Neutrophil (primary cell): Measurements from ENCODE around the gene DSCAML1.

ENCODE experiments used
- H3K27ac ChIP-seq: fragments of 200-600 bp; sonication (generic); 2 replicates; pipeline ENCODE4 v1.5.1; 2016; ENCODE audit warnings: mild to moderate bottlenecking, moderate library complexity
- H3K27me3 ChIP-seq: fragments of 200-600 bp; sonication (generic); 2 replicates; pipeline ENCODE4 v1.6.0; 2016; ENCODE audit warnings: mild to moderate bottlenecking
- H3K36me3 ChIP-seq: fragments of 200-600 bp; sonication (generic); 2 replicates; pipeline ENCODE4 v1.5.1; 2017
- H3K4me1 ChIP-seq, 2 experiments: fragments of 200-600 bp in 1 of 2; sonication (generic) in 1 of 2; 1 replicate in 1 of 2; 2 replicates in 1 of 2; pipeline versions ENCODE4 v1.5.1 to v1.6.1; 2013 to 2016; ENCODE audit warnings: low read depth in 1 of 2, low read length in 1 of 2, mild to moderate bottlenecking in 1 of 2, moderate library complexity in 1 of 2; ENCODE audit not compliant: control insufficient read depth in 1 of 2, insufficient read depth in 1 of 2
- H3K4me3 ChIP-seq, 2 experiments: fragments of 200-600 bp in 1 of 2; sonication (generic) in 1 of 2; 1 replicate in 1 of 2; 2 replicates in 1 of 2; pipeline ENCODE4 v1.5.1; 2013 to 2016; ENCODE audit warnings: low read depth in 1 of 2, low read length in 1 of 2, mild to moderate bottlenecking in 1 of 2, moderate library complexity in 1 of 2
- H3K9me3 ChIP-seq: fragments of 200-600 bp; sonication (generic); 2 replicates; pipeline ENCODE4 v1.5.1; 2016
- CTCF ChIP-seq: fragments of 200-600 bp; sonication (generic); IDR thresholded peaks from 2 replicates; pipeline ENCODE4 v1.5.1; 2016; ENCODE audit warnings: antibody characterized with exemption

The DSCAML1 gene

DNA sequence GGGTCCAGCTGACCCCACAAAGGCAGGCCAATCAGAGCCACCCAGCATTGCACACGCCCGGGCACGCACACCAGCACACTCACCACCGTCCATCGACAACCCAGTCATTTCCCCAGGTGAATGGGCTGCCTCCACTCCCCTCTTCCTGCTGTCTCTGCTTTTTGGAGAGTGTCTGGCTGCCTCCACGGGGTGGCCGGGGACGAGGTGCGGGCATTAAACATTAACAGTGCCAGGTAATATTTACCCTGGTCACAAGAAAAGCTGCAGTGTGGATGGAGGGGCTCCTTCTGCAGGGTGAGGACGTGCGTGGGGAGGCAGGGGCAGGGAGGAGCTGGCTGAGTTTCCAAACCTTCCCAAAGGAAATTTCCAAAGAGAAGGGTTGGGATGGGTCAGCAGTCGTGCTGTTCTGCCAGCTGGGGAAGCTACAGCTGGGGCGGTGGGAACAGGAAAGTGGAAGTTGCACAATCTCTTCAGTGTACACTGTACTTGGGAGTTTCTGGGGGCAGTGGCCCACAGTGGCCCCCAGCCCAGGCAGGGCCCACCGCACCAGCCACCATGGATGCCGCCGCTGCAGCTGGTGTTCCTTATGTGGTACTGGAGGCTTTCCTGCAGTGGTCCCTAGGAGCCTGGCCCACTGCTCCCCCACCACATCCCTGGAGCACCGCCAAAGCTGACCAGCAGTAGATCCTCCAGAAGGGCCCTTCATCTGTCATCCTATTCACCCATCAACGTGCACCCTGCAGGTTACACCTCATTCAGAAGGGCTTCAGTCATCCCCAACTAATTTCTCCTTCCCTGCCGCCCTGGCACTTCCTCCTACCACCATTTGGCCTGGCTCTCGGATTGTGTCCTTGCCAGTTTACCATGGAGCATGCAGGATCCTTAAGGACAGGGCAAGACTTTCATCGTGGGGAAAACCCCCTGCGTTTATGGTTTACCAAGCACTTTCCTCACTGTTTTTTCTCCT lies 27.8 kb upstream of the DSCAML1 start, which contains the start of gene FXYD2:
Gene FXYD2 (minus strand): TSS at position 174 of the 967 bp plus-strand sequence. CDS start 66 bp downstream, at position 108.
- TF ChIP-seq CTCF = no peak
- peaks cover 22 to 24% of the 10 kb centered on the region in 2 experiments for H3K4me1 ChIP-seq
- H3K4me3 ChIP-seq = no peak within 1 kb of the TSS
- H3K27ac ChIP-seq = no peak within 1 kb of the TSS
- peaks cover 7% of the 10 kb centered on the region for H3K27me3 ChIP-seq
- H3K9me3 ChIP-seq = no peaks in the 10 kb centered on the region
- no peaks in the 10 kb centered on the region for H3K36me3 ChIP-seq

DNA sequence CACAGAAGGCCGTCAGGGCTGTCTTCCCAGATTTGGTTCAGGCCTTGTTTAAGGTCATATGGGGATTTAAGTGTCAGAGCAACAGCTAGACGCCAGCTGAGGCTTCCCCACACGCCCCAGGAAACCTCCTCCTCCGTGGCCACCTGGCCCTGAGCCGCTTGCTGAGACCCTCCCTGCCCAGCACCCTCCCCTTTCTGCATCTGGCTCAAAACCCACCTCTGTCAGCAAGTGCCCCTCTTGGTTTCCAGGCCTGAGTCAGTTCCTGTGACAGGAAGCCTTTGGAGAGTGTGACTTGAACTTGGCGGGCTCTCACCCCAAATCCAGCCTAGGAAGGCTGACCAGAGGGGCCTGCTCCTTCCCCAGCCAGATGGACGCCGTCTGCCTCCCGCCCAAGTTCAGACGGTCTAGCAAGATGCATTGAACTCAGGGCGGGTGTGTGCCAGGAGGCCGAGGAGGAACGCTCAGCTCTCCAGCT lies 27.0 kb upstream of the DSCAML1 start:
- no peak overlapping the region for H3K4me3 ChIP-seq
- TF ChIP-seq CTCF = no peak

GRCh38 chr11:117823294-117823945 lies 26.4 kb upstream of the DSCAML1 start:
- TF ChIP-seq CTCF = no peak
- Histone ChIP-seq H3K9me3 (no peaks in the 10 kb centered on the region), H3K36me3 (no peaks in the 10 kb centered on the region), H3K4me3 (no peak overlapping the region), H3K27ac (no peak overlapping the region), H3K27me3 (peaks cover 7% of the 10 kb centered on the region), H3K4me1 (peaks cover 22 to 24% of the 10 kb centered on the region in 2 experiments)

More for the DNA sequence above, 27.0 kb upstream of the DSCAML1 start:
- peaks cover 22 to 24% of the 10 kb centered on the region in 2 experiments for H3K4me1 ChIP-seq
- peaks cover 7% of the 10 kb centered on the region for H3K27me3 ChIP-seq
- no peaks in the 10 kb centered on the region for H3K9me3 ChIP-seq
- no peaks in the 10 kb centered on the region for H3K36me3 ChIP-seq
- no peak overlapping the region for H3K27ac ChIP-seq

DNA sequence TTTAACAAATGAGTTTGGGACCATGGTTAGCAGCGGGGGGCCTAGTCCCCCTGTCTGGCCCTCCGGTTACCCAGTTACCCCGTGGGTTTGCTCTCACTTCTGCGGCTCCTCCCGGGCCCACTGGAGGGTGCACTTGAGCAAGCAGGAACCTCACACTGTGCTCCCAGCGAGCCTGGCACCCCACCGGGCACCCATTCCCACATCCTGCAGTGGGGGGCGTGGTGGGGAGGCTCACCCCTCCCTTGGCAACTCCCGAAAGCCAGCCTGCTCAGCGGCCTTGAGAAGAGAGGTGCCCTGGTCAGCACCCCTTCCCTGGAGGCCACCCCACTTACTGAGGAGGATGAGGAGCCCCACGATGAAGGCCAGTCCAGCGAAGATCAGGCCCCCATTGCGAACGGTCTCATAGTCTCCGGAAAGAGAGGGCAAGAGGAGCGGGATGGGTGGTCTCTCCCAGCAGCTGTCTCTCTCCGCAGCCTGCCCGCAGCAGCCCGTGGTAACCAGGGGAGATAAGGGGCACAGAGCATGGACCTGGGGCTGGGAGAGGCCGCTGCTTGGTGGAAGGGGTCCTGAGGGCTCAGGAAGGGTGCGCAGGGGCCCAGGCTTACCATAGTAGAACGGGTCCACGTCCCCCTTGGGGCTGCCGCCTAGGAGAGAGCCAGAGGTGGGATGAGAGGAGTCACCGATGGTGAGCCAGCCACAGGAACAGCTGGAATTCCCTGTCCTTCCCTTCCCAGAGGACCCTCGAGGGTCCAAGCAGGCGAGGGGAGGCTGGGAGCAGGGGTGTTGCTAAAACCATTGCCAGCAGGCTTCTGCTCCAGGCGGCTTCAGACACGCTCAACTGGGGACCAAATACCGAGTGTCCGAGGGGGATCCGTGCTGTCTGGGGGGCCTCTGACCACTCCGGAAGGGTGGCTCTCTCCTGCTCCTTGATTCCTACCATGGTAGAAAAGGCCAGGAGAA lies 25.3 kb upstream of the DSCAML1 start:
- no peaks in the 10 kb centered on the region for H3K9me3 ChIP-seq
- peaks cover 24 to 28% of the 10 kb centered on the region in 2 experiments for H3K4me1 ChIP-seq
- H3K4me3 ChIP-seq = no peak overlapping the region
- H3K27ac ChIP-seq = no peak overlapping the region
- peaks cover 7% of the 10 kb centered on the region for H3K27me3 ChIP-seq
- no peaks in the 10 kb centered on the region for H3K36me3 ChIP-seq
- no peak for TF ChIP-seq CTCF

DNA sequence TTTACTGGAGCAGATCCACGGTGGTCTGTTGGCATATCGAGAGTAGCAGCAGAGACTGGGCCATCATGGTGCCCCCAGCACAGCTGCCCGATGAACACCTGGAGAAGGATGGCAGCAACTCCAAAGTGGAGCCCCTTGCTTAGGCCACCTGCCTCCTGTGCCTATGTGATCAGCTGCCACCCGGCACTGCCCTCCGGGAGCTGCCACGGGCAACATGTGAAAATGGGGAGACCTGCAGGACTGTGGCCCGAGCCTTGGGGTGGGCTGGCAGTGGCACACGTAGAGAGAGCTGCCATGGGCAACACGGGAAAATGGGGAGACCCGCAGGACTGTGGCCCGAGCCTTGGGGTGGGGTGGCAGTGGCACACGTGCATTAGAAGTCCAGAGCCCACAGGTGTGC lies 24.4 kb upstream of the DSCAML1 start:
- Histone ChIP-seq H3K27me3 (peaks cover 7% of the 10 kb centered on the region), H3K36me3 (no peaks in the 10 kb centered on the region), H3K4me3 (no peak overlapping the region), H3K27ac (no peak overlapping the region), H3K9me3 (no peaks in the 10 kb centered on the region), H3K4me1 (peaks cover 34% of the 10 kb centered on the region in 2 experiments)
- TF ChIP-seq CTCF = no peak
